HG02840 (cell line): ENCODE results near the gene PSMD12.
"Not testable (repeated sequence)": the region's sequence is repeated elsewhere in the genome, so short reads cannot be mapped to it uniquely, and the experiment has no call there.

ENCODE experiments used
- ATAC-seq: cut with Tn5 transposase; IDR thresholded peaks from one replicate; pipeline ENCODE4 v1.9.1; 2021; ENCODE audit warnings: mild to moderate bottlenecking, moderate library complexity, moderate number of reproducible peaks; ENCODE audit not compliant: unreplicated experiment, low FRiP score

PSMD12 gene

GRCh38 chr17:67388536-67388935 is 22.2 kb upstream of the PSMD12 start:
- ATAC-seq, result not testable (repeated sequence)

GRCh38 chr17:67386965-67387551 is 20.7 kb upstream of the PSMD12 start:
- ATAC-seq, result no peak

GRCh38 chr17:67385122-67385988 is 19.0 kb upstream of the PSMD12 start:
- no peak for ATAC-seq

- ATAC-seq, result no peak
Observed at GRCh38 chr17:67381929-67382257, 15.5 kb upstream of the PSMD12 start.

GRCh38 chr17:67379251-67379630 is 12.9 kb upstream of the PSMD12 start:
- ATAC-seq, result no peak

GRCh38 chr17:67378454-67379250 is 12.3 kb upstream of the PSMD12 start:
- ATAC-seq, result peak; percentile 27

- peak; percentile 30 for ATAC-seq
Observed at GRCh38 chr17:67377488-67378453, 11.4 kb upstream of the PSMD12 start.

- peak; percentile 64 for ATAC-seq
Observed at GRCh38 chr17:67376737-67377487, 10.5 kb upstream of the PSMD12 start, which contains the start of gene PITPNC1. Gene PITPNC1 (plus strand): TSS chr17:67377281.

GRCh38 chr17:67376415-67376736 is 10.0 kb upstream of the PSMD12 start:
- no peak for ATAC-seq

- no peak for ATAC-seq
Observed at GRCh38 chr17:67375716-67376115, 9.3 kb upstream of the PSMD12 start.

- ATAC-seq, result no peak
Observed at GRCh38 chr17:67375054-67375427, 8.7 kb upstream of the PSMD12 start.

- no peak for ATAC-seq
Observed at GRCh38 chr17:67374329-67375053, 8.1 kb upstream of the PSMD12 start.

- ATAC-seq, result no peak
Observed at GRCh38 chr17:67372751-67373150, 6.4 kb upstream of the PSMD12 start.

- ATAC-seq, result no peak
Observed at GRCh38 chr17:67369676-67370075, 3.3 kb upstream of the PSMD12 start.

GRCh38 chr17:67365738-67366192 is 612 bp downstream of the PSMD12 start:
- ATAC-seq, result peak; percentile 13

GRCh38 chr17:67364847-67365737 is 1.3 kb downstream of the PSMD12 start:
- no peak for ATAC-seq

- ATAC-seq, result no peak
Observed at GRCh38 chr17:67362173-67362572, 4.2 kb downstream of the PSMD12 start.

- no peak for ATAC-seq
Observed at GRCh38 chr17:67360880-67361279, 5.5 kb downstream of the PSMD12 start.
